Loucy (cell line): ENCODE results near the gene RXRG.

ENCODE experiments used
- H2AFZ ChIP-seq: fragments of 200-600 bp; sonication (generic); 2 replicates; pipeline ENCODE4 v1.6.0; 2016; ENCODE audit warnings: antibody characterized with exemption, mild to moderate bottlenecking, low read length, moderate library complexity
- H3F3A ChIP-seq: fragments of 200-600 bp; 2 replicates; pipeline ENCODE4 v1.6.0; 2016; ENCODE audit warnings: antibody characterized with exemption, low read depth, mild to moderate bottlenecking
- H3K27me3 ChIP-seq: fragments of 200-600 bp; sonication (generic); 2 replicates; pipeline ENCODE4 v1.6.1; 2014; ENCODE audit warnings: low read length, mild to moderate bottlenecking; ENCODE audit not compliant: insufficient read depth, poor library complexity, severe bottlenecking
- H3K36me3 ChIP-seq: fragments of 200-600 bp; sonication (generic); 2 replicates; pipeline ENCODE4 v1.6.1; 2016; ENCODE audit warnings: low read length; ENCODE audit not compliant: insufficient read depth
- H3K4me1 ChIP-seq: fragments of 200-600 bp; sonication (generic); 2 replicates; pipeline ENCODE4 v1.5.1; 2014; ENCODE audit warnings: low read length, mild to moderate bottlenecking; ENCODE audit not compliant: insufficient read depth, poor library complexity, severe bottlenecking
- H3K4me2 ChIP-seq: fragments of 200-600 bp; sonication (generic); 2 replicates; pipeline ENCODE4 v1.6.0; 2014; ENCODE audit warnings: antibody characterized with exemption, low read length, low read depth, mild to moderate bottlenecking; ENCODE audit not compliant: poor library complexity, severe bottlenecking
- H3K4me3 ChIP-seq: fragments of 200-600 bp; sonication (generic); 2 replicates; pipeline ENCODE4 v1.5.1; 2014; ENCODE audit warnings: low read length, mild to moderate bottlenecking, mixed read lengths; ENCODE audit not compliant: poor library complexity, severe bottlenecking
- H3K79me2 ChIP-seq: fragments of 200-600 bp; sonication (generic); 2 replicates; pipeline ENCODE4 v1.6.1; 2014; ENCODE audit warnings: low read length; ENCODE audit not compliant: insufficient read depth
- H3K9ac ChIP-seq: fragments of 200-600 bp; sonication (generic); 2 replicates; pipeline ENCODE4 v1.6.0; 2014; ENCODE audit warnings: mild to moderate bottlenecking, low read depth, low read length, moderate library complexity; ENCODE audit not compliant: poor library complexity, severe bottlenecking
- H3K9me2 ChIP-seq: fragments of 200-600 bp; sonication (generic); replicated peaks from 2 replicates; pipeline ENCODE4 v1.6.1; 2016; ENCODE audit warnings: low read depth, low read length, mixed read lengths
- H3K9me3 ChIP-seq: fragments of 200-600 bp; sonication (generic); 2 replicates; pipeline ENCODE4 v1.6.1; 2014; ENCODE audit warnings: mild to moderate bottlenecking, antibody characterized with exemption, low read length, low read depth; ENCODE audit not compliant: insufficient read depth
- H4K20me1 ChIP-seq: fragments of 200-600 bp; sonication (generic); 2 replicates; pipeline ENCODE4 v1.6.0; 2014; ENCODE audit warnings: antibody characterized with exemption, low read length, mild to moderate bottlenecking; ENCODE audit not compliant: insufficient read depth, poor library complexity, severe bottlenecking
- EZH2phosphoT487 ChIP-seq: fragments of 200-600 bp; IDR thresholded peaks from 2 replicates; pipeline ENCODE4 v1.6.1; 2018; ENCODE audit warnings: antibody characterized with exemption, mild to moderate bottlenecking, moderate library complexity, borderline replicate concordance
- TF ChIP-seq, protein P1 (sequence below): fragments of 200-600 bp; sonication (generic); conservative IDR thresholded peaks from 2 replicates; pipeline ENCODE4 v1.5.1; 2014; ENCODE audit warnings: mild to moderate bottlenecking, antibody characterized with exemption, low read length

RXRG gene

DNA sequence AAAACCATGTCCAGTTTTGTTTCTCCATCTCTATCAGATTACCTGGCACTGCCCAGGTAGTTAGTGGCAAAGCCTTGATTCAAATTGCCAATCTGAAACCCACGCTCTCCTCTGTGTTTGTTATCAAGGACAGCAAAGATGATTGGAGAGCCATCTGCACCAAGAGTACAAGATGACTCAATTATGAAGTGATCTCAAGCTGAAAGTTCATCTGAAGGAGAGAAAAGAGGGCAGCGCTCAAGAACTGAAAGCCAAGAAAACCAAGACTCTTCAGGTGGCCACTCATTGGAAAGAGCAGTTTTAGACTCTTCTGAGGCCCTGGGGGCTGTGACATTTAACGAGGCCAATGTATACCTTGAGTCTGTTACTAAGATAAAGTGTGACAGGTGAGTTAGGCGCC lies 13.8 kb downstream of the RXRG start:
- Histone ChIP-seq H3K9me2 (no peaks in the 10 kb centered on the region), H3K9me3 (no peaks in the 10 kb centered on the region), H3K79me2 (no peaks in the 10 kb centered on the region), H3K4me3 (no peak overlapping the region), H3K27me3 (no peaks in the 10 kb centered on the region), H3K36me3 (no peaks in the 10 kb centered on the region), H4K20me1 (no peaks in the 10 kb centered on the region), H3K9ac (no peak overlapping the region), H3K4me1 (no peaks in the 10 kb centered on the region), H2AFZ (no peak overlapping the region), H3K4me2 (no peak overlapping the region), H3F3A (no peaks in the 10 kb centered on the region)
- TF ChIP-seq, protein P1, sequence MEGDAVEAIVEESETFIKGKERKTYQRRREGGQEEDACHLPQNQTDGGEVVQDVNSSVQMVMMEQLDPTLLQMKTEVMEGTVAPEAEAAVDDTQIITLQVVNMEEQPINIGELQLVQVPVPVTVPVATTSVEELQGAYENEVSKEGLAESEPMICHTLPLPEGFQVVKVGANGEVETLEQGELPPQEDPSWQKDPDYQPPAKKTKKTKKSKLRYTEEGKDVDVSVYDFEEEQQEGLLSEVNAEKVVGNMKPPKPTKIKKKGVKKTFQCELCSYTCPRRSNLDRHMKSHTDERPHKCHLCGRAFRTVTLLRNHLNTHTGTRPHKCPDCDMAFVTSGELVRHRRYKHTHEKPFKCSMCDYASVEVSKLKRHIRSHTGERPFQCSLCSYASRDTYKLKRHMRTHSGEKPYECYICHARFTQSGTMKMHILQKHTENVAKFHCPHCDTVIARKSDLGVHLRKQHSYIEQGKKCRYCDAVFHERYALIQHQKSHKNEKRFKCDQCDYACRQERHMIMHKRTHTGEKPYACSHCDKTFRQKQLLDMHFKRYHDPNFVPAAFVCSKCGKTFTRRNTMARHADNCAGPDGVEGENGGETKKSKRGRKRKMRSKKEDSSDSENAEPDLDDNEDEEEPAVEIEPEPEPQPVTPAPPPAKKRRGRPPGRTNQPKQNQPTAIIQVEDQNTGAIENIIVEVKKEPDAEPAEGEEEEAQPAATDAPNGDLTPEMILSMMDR, result no peak
- TF ChIP-seq EZH2phosphoT487, result no peak

- H3K9ac ChIP-seq, result no peak overlapping the region
- H3K27me3 ChIP-seq, result no peaks in the 10 kb centered on the region
- no peaks in the 10 kb centered on the region for H3K9me3 ChIP-seq
- H4K20me1 ChIP-seq, result no peaks in the 10 kb centered on the region
- H3K36me3 ChIP-seq, result no peaks in the 10 kb centered on the region
- H3F3A ChIP-seq, result no peaks in the 10 kb centered on the region
- no peak overlapping the region for H3K4me3 ChIP-seq
- no peaks in the 10 kb centered on the region for H3K4me1 ChIP-seq
- H2AFZ ChIP-seq, result no peak overlapping the region
- H3K4me2 ChIP-seq, result no peak overlapping the region
- H3K79me2 ChIP-seq, result no peaks in the 10 kb centered on the region
- no peaks in the 10 kb centered on the region for H3K9me2 ChIP-seq
- no peak for TF ChIP-seq EZH2phosphoT487
- TF ChIP-seq, protein P1, result no peak
These were observed 18.2 kb downstream of the RXRG start for GRCh38 chr1:165426745-165427144.

- no peaks in the 10 kb centered on the region for H4K20me1 ChIP-seq
- H3K4me3 ChIP-seq, result no peak overlapping the region
- no peak overlapping the region for H2AFZ ChIP-seq
- H3K9ac ChIP-seq, result no peak overlapping the region
- no peaks in the 10 kb centered on the region for H3K4me1 ChIP-seq
- no peaks in the 10 kb centered on the region for H3K79me2 ChIP-seq
- H3F3A ChIP-seq, result no peaks in the 10 kb centered on the region
- no peaks in the 10 kb centered on the region for H3K27me3 ChIP-seq
- no peak for TF ChIP-seq EZH2phosphoT487
- TF ChIP-seq, protein P1, result no peak
- no peaks in the 10 kb centered on the region for H3K36me3 ChIP-seq
- no peaks in the 10 kb centered on the region for H3K9me2 ChIP-seq
- H3K9me3 ChIP-seq, result no peaks in the 10 kb centered on the region
- no peak overlapping the region for H3K4me2 ChIP-seq
These were observed 19.3 kb downstream of the RXRG start for GRCh38 chr1:165425621-165426020.
